IMR-90 (cell line): ENCODE data around the gene TMEM131L.

ENCODE experiments used
- BHLHE40 ChIP-seq: fragments of 150-350 bp; IDR thresholded peaks from 2 replicates; pipeline ENCODE4 v1.6.1; 2016; ENCODE audit warnings: mild to moderate bottlenecking, low read depth, low read length
- CHD1 ChIP-seq: IDR thresholded peaks from 2 replicates; pipeline ENCODE4 v1.6.1; 2012; ENCODE audit warnings: low read depth, low read length, improper control_type of control experiment
- FOS ChIP-seq: fragments of 150-350 bp; IDR thresholded peaks from 2 replicates; pipeline ENCODE4 v1.6.1; 2016; ENCODE audit warnings: low read depth, low read length
- MAZ ChIP-seq: IDR thresholded peaks from 2 replicates; pipeline ENCODE4 v1.6.1; 2012; ENCODE audit warnings: low read depth, mild to moderate bottlenecking, low read length, improper control_type of control experiment, moderate library complexity, borderline replicate concordance
- NFE2L2 ChIP-seq: fragments of 150-350 bp; IDR thresholded peaks from 2 replicates; pipeline ENCODE4 v1.6.1; 2016; ENCODE audit warnings: low read depth, mild to moderate bottlenecking, low read length
- POLR2A ChIP-seq: IDR thresholded peaks from 2 replicates; pipeline ENCODE4 v1.6.1; 2012; ENCODE audit warnings: mild to moderate bottlenecking, low read depth, low read length
- RAD21 ChIP-seq: IDR thresholded peaks from 2 replicates; pipeline ENCODE4 v1.6.1; 2012; ENCODE audit warnings: low read length, improper control_type of control experiment
- RCOR1 ChIP-seq: IDR thresholded peaks from 2 replicates; pipeline ENCODE4 v1.6.1; 2012; ENCODE audit warnings: mild to moderate bottlenecking, low read length, improper control_type of control experiment; ENCODE audit not compliant: insufficient replicate concordance
- RFX5 ChIP-seq: IDR thresholded peaks from 2 replicates; pipeline ENCODE4 v1.8.0; 2012; ENCODE audit warnings: low read depth, mild to moderate bottlenecking, low read length, moderate library complexity
- TF ChIP-seq, protein P1 (sequence below): conservative IDR thresholded peaks from 2 replicates; pipeline ENCODE4 v1.5.1; 2012; ENCODE audit warnings: mild to moderate bottlenecking, low read depth, low read length, improper control_type of control experiment
- TF ChIP-seq, protein P2 (sequence below): fragments of 150-350 bp; IDR thresholded peaks from 2 replicates; pipeline ENCODE4 v1.6.1; 2017; ENCODE audit warnings: mild to moderate bottlenecking, antibody characterized with exemption, low read length, low read depth

DNA sequence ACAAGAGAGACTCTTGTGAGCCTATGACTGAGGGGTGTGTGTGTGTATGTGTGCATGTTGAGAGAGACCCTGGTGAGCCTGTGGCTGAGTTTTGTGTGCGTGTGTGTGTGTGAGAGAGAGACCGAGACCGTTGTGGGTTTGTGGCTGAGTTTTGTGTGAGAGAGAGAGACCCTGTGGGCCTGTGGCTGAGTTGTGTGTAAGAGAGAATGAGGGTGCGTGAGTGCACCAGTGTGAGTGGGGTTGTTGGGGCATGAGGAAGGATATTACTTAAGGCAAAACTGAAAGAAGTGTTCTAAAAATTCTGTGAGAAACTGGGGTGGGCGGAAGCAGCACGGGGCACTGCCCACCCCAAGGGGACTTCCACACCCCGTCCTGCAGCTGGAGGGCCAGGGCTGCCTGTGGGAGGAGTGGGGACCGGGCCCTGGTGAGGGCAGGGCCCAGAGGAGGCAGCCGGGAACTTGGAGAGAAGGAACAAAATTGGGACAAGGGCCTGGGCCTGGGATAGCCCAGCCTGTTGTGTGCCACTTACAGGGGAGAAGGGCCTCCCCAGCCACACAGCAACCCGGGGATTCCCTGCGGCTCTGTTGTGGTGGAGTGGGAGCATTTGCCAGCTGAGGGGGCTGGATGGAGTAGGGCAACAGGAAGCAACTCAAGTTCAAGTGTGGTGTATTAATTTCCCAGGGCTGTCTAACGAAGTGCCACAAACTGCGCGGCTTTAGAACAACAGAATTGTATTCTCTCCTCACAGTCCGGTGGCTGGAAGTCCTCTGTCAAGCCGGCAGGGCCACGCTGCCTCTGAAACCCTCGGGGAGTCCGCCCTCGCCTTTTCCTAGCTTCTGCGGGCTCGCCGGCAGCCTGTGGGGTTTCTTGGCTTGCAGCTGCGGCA, 22.1 kb downstream of the TMEM131L start:
- TF ChIP-seq, protein P1, sequence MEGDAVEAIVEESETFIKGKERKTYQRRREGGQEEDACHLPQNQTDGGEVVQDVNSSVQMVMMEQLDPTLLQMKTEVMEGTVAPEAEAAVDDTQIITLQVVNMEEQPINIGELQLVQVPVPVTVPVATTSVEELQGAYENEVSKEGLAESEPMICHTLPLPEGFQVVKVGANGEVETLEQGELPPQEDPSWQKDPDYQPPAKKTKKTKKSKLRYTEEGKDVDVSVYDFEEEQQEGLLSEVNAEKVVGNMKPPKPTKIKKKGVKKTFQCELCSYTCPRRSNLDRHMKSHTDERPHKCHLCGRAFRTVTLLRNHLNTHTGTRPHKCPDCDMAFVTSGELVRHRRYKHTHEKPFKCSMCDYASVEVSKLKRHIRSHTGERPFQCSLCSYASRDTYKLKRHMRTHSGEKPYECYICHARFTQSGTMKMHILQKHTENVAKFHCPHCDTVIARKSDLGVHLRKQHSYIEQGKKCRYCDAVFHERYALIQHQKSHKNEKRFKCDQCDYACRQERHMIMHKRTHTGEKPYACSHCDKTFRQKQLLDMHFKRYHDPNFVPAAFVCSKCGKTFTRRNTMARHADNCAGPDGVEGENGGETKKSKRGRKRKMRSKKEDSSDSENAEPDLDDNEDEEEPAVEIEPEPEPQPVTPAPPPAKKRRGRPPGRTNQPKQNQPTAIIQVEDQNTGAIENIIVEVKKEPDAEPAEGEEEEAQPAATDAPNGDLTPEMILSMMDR = no peak
- no peak for TF ChIP-seq POLR2A
- TF ChIP-seq MAZ = 0 out of 2 replicates have a peak, but pooled peaks have one; percentile 6
- no peak for TF ChIP-seq RCOR1
- no peak for TF ChIP-seq BHLHE40
- no peak for TF ChIP-seq CHD1
- no peak for TF ChIP-seq NFE2L2
- no peak for TF ChIP-seq RAD21
- TF ChIP-seq RFX5 = no peak
- TF ChIP-seq FOS = no peak
- TF ChIP-seq, protein P2, sequence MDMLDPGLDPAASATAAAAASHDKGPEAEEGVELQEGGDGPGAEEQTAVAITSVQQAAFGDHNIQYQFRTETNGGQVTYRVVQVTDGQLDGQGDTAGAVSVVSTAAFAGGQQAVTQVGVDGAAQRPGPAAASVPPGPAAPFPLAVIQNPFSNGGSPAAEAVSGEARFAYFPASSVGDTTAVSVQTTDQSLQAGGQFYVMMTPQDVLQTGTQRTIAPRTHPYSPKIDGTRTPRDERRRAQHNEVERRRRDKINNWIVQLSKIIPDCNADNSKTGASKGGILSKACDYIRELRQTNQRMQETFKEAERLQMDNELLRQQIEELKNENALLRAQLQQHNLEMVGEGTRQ = no peak
